ENCODE measurements around the gene CACHD1. TPM values are rescaled to one million over a fixed set of nuclear protein-coding genes. Genes with fewer than 3 reads are reported as not detected.
"Not testable (repeated sequence)": the region's sequence is repeated elsewhere in the genome, so short reads cannot be mapped to it uniquely, and the experiment has no call there.

The CACHD1 gene
- total RNA-seq, 1 experiment from 2014 or later = 0.31 TPM

DNA sequence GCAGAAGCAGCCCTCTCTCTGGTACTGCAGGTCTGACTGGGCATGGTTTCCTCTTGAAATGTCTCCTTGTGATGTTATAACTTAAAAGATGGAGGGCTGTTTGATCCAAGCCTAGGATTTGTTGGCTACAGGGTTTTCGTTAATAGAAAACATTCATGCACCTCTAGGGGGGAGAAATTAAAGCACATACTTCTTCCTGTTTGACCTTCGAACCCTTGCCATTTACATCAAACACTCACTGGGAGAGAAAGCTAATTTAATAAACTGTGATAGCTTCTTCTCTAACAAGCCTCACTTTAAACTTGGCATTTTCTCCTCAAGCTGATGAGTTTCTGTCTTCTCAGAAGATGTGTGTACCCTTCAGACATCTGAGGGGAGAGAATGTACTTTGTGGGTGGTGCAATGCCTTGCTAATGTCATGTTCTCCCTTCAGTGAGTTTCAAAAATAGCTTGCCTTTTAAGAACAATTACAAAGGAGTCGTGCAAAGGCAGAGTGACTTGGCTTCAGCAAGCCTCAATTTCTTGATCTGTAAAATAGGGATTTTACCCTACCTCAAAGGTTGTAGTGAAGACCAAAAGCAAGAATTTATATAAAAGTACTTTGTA is 20.4 kb downstream of the CACHD1 start:
- DNase-seq (ENCODE audit: low spot score) = no peak
- in situ Hi-C loops (cut with HindIII; ENCODE audit: low sequenced_read_pairs) = no loop called here

DNA sequence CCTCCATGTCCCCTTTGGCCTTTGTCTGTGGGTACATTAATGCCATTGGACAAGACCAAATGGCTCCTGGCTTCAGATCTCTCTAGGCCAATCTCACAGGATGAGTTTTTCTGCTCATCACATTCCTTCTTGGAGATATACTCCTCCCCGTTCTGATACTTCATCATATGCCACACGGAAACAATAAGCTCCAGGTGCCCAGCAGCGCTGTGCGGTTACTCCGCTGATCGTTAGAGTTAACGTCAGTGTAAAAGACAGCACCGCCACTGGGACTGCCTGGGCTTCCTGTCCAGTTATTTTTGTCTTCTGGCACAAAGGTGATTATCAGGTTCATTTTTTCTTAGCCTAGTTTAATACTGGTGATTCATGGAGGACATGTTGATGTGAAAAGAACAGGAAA is 22.5 kb downstream of the CACHD1 start:
- in situ Hi-C loops (cut with HindIII; ENCODE audit: low sequenced_read_pairs) = no loop called here
- DNase-seq (ENCODE audit: low spot score) = no peak

DNA sequence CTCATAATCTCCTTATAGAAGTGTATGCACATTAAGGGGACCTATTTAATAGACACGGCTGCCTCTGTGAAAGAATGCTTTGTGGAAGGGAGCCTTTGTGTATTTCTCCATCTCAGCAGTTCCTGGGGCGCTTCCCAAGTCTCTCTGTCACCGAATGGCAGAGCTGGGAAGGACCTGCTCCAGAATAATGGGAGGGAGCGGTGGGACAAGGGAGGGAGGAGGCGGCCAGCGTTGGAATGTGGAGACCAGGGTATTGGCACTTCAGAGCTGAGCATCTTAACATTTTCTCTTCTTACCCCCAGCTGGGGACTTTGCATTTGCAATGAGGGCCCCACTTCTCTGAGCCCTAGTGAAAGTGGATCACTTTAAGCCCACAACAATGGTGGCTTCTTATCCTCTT is 23.9 kb downstream of the CACHD1 start:
- in situ Hi-C loops (cut with HindIII; ENCODE audit: low sequenced_read_pairs) = no loop called here
- DNase-seq (ENCODE audit: low spot score) = no peak

DNA sequence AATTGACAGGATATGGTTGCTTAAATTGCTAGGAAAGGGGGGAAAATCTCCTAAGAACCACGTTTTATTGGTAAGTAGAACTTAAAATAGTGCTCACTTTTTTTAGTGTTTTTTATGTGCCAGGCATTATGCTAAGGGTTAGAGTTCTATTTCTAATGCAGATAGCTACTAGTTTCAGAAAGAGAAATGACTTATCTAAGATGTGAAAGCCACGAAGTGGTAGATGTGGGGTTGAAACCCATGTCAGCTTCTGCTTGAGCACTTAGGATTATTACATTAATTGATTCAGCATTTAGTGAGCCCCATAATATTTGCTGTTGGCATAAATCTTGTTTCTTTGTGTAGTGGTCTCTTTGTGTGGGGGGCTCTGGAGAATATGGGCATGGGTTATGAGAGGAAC is 24.7 kb downstream of the CACHD1 start:
- in situ Hi-C loops (cut with HindIII; ENCODE audit: low sequenced_read_pairs) = no loop called here
- DNase-seq (ENCODE audit: low spot score) = no peak

GRCh38 chr1:64495878-64496277 is 25.9 kb downstream of the CACHD1 start:
- no peak for DNase-seq (ENCODE audit: low spot score)
- in situ Hi-C loops (cut with HindIII; ENCODE audit: low sequenced_read_pairs) = no loop called here

GRCh38 chr1:64496606-64497005 is 26.7 kb downstream of the CACHD1 start:
- DNase-seq (ENCODE audit: low spot score) = no peak
- in situ Hi-C loops (cut with HindIII; ENCODE audit: low sequenced_read_pairs) = no loop called here

GRCh38 chr1:64497088-64497883 is 27.4 kb downstream of the CACHD1 start:
- DNase-seq (ENCODE audit: low spot score) = no peak
- in situ Hi-C loops (cut with HindIII; ENCODE audit: low sequenced_read_pairs) = no loop called here

DNA sequence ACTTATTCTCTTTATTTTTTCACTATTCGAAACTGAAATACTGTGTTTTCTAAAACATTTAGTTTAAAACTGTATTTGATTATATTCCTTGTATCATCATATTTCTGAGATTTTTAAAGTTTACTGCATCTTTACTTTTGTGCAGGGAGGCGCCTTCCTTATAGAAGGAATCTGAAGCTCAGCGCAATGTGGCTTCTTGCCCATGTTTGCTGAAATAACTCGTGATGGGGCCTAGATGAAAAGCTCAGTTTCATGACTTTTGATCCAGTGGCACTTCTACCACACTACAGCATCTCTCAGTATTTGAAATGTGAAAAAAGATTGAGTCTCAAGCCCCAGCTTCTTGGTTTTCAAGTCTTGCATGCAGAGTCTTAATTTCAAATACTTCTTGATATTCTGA is 28.4 kb downstream of the CACHD1 start:
- DNase-seq (ENCODE audit: low spot score) = no peak
- in situ Hi-C loops (cut with HindIII; ENCODE audit: low sequenced_read_pairs) = no loop called here

- DNase-seq (ENCODE audit: low spot score) = no peak
- in situ Hi-C loops (cut with HindIII; ENCODE audit: low sequenced_read_pairs) = no loop called here
These were observed 29.1 kb downstream of the CACHD1 start for GRCh38 chr1:64499011-64499410.

- no peak for DNase-seq (ENCODE audit: low spot score)
- in situ Hi-C loops (cut with HindIII; ENCODE audit: low sequenced_read_pairs) = no loop called here
These were observed 30.0 kb downstream of the CACHD1 start for GRCh38 chr1:64499966-64500365.

DNA sequence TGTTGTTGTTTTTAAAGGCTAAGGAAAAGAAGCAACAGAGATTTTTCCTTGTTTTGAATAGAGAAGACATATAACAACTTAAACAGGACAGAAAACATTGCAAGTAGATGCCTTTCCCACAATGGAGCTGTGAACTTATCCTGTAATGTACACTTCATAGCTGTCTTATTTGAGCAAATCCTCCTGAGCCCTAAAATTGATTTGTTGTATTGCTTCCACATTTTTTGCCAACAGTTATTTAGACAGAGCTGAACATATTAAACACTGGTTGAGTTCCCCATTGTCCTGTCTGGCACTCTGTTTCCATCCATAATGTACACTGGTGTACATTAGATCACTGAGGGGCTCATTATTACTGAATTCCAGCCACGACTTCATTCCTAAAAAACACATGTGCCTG is 32.2 kb downstream of the CACHD1 start:
- in situ Hi-C loops (cut with HindIII; ENCODE audit: low sequenced_read_pairs) = no loop called here
- no peak for DNase-seq (ENCODE audit: low spot score)

DNA sequence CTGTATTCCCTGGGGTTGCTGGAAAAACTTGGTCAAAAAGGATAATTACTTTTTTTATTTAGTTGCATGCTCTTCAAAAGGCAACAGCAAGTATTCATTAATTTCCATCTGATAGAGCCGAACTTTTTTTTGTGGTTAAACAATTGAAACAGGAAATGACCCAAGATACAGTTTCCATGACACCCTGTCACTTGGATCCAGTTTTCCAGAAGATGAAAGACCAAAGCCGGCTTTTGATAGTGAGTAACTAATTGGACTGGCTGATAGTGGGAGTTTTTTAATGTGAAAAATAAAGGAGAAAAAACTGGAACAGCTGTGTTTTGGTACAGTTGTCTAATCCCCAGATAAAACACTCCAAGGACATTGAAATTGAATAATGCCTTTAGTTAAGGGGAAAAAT is 33.0 kb downstream of the CACHD1 start:
- DNase-seq (ENCODE audit: low spot score) = no peak
- in situ Hi-C loops (cut with HindIII; ENCODE audit: low sequenced_read_pairs) = no loop called here

- no peak for DNase-seq (ENCODE audit: low spot score)
- in situ Hi-C loops (cut with HindIII; ENCODE audit: low sequenced_read_pairs) = no loop called here
These were observed 35.5 kb downstream of the CACHD1 start for GRCh38 chr1:64505232-64505943.

- in situ Hi-C loops (cut with HindIII; ENCODE audit: low sequenced_read_pairs) = no loop called here
- DNase-seq (ENCODE audit: low spot score) = no peak
These were observed 36.2 kb downstream of the CACHD1 start for GRCh38 chr1:64505944-64506655.

- in situ Hi-C loops (cut with HindIII; ENCODE audit: low sequenced_read_pairs) = no loop called here
- DNase-seq (ENCODE audit: low spot score) = no peak
These were observed 38.7 kb downstream of the CACHD1 start for GRCh38 chr1:64508629-64509028.

DNA sequence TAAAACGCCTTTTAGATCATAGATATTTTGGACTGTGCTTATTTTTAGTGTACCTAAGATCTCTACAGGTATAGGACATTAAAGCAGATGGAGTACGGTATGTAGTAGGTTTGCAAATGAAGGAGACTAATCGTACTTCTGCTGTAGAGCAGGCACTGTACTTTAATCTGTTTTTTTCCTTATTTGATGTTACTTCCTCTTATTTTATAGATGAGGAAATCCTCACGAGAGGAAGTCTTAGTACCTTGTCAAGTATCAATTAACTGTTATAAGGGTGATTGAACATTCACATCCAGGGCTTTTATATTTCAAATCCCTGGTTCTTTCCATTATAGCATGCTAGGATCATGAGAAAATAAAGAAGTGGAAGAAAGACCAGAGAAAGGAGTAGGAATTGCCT is 41.1 kb downstream of the CACHD1 start:
- DNase-seq (ENCODE audit: low spot score) = no peak
- in situ Hi-C loops (cut with HindIII; ENCODE audit: low sequenced_read_pairs) = no loop called here

DNA sequence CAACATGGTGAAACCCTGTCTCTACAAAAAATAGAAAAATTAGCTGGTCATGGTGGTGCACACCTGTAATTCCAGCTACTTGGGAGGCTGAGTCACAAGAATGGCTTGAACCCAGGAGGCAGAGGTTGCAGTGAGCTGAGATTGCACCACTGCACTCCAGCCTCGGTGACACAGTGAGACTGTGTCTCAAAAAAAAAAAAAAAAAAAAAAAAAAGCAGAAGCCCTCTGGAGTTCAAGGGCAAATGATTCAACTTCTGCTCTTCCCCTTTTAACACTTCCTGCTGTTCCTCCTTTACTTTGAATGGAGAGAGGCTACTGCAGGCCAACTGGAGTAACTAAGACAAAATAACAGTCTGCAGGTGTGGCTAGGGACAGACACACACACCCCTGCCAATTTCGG is 42.3 kb downstream of the CACHD1 start:
- in situ Hi-C loops (cut with HindIII; ENCODE audit: low sequenced_read_pairs) = not testable (repeated sequence)

DNA sequence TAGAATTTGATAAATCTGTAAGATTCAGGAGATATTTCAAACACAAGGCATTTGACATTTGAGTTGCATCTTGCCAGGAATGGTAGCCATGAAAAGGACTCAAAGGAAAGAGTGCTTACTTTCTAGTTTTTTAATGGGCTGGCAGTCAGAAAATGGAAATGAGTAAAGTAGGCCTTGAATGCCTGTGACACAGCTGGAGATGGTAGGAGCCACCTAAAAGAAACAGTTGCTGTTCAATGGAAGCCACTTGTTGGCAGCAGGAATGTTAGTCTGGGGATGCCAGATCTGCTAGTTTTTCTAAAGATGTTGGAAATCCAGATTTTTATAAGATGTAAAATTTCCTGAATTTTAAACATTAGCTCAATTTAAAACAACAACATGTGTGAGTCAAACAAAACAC is 43.6 kb downstream of the CACHD1 start:
- in situ Hi-C loops (cut with HindIII; ENCODE audit: low sequenced_read_pairs) = no loop called here
- no peak for DNase-seq (ENCODE audit: low spot score)

More for the DNA sequence above, 42.3 kb downstream of the CACHD1 start:
- DNase-seq (ENCODE audit: low spot score) = not testable (repeated sequence)

DNA sequence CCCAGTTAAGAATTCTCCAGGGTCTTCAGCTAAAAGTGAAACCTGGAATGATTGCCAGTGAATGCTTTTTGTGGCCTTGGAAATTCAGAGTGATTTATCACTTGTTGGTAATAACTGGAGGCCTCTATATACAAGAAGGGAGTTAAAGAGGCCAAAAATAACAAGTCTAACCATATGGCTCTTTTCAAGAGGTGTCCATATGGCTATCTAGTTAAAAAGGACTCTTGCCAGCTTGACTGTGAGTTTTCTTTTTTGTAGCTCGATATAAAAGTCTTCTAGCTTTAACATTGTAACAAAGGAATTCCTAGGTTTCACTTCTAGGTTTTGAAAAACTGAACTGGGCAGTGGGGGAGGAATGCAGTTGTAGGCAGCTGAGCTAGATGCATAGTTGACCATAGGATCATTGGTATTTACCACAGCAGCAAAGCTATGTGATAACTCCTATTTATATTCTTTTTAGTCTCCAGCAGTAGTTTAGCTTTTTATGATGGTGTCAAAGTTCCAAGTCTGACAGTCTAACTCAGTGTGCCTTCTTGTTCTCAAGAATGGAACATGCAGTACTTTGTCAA is 44.4 kb downstream of the CACHD1 start:
- in situ Hi-C loops (cut with HindIII; ENCODE audit: low sequenced_read_pairs) = no loop called here
- DNase-seq (ENCODE audit: low spot score) = peak; percentile 81

Measured in G401 (cell line).